Measurements from ENCODE around the gene ZNF438. TPM values are rescaled to one million over a fixed set of nuclear protein-coding genes. Genes with fewer than 3 reads are reported as not detected.

Gene ZNF438
- total and polyA plus RNA-seq, 2 of the 13 experiments (the other 11 are each of a cell fraction or from before 2014, with no cell fraction given): 0.75 to 0.83 TPM

- H3K4me2 ChIP-seq (ENCODE audit: low read depth, low read length): peak overlapping the region; percentile 78
- WGBS (ENCODE audit: low lambda C conversion rate): 78% methylated on average over 8 of the region's 8 CpGs
- H4K20me1 ChIP-seq (ENCODE audit: insufficient read depth, low read length): no peaks in the 10 kb centered on the region
- ChIA-PET POLR2A (no interaction called here), CTCF (ENCODE audit: low intra/inter-chr PET ratio, low total read pairs) (interaction anchor here (1.9 kb wide), 1 partner anchor 460 kb away, joined by 9 read pairs; no protein-coding TSS in a partner anchor)
- peak overlapping the region; percentile 17 for H2AFZ ChIP-seq (ENCODE audit: low read length)
- no peak overlapping the region for H3K27ac ChIP-seq (ENCODE audit: extremely low read length, insufficient read depth, low read length)
- TF ChIP-seq ZNF816 (CRISPR knock-in tag; IDR thresholded peaks at IDR 0.05; ENCODE audit: borderline replicate concordance) (no peak), U2AF2 (IDR thresholded peaks at IDR 0.05; ENCODE audit: low read depth, low read length) (no peak), ZNF10 (CRISPR knock-in tag; IDR thresholded peaks at IDR 0.05; ENCODE audit: borderline replicate concordance, low read depth) (no peak), MTA1 (CRISPR knock-in tag; IDR thresholded peaks at IDR 0.05; ENCODE audit: borderline replicate concordance) (no peak), EP300 (IDR thresholded peaks at IDR 0.05; ENCODE audit: low read depth in 2 of 2, low read length in 2 of 2) (no peak), EP300 (CRISPR knock-in tag; IDR thresholded peaks at IDR 0.05; ENCODE audit: borderline replicate concordance) (no peak), ZNF510 (CRISPR knock-in tag; IDR thresholded peaks at IDR 0.05; ENCODE audit: low read depth) (no peak), ZBTB20 (CRISPR knock-in tag; IDR thresholded peaks at IDR 0.05; ENCODE audit: borderline replicate concordance, low read depth) (no peak)
- TF ChIP-seq, protein P1, sequence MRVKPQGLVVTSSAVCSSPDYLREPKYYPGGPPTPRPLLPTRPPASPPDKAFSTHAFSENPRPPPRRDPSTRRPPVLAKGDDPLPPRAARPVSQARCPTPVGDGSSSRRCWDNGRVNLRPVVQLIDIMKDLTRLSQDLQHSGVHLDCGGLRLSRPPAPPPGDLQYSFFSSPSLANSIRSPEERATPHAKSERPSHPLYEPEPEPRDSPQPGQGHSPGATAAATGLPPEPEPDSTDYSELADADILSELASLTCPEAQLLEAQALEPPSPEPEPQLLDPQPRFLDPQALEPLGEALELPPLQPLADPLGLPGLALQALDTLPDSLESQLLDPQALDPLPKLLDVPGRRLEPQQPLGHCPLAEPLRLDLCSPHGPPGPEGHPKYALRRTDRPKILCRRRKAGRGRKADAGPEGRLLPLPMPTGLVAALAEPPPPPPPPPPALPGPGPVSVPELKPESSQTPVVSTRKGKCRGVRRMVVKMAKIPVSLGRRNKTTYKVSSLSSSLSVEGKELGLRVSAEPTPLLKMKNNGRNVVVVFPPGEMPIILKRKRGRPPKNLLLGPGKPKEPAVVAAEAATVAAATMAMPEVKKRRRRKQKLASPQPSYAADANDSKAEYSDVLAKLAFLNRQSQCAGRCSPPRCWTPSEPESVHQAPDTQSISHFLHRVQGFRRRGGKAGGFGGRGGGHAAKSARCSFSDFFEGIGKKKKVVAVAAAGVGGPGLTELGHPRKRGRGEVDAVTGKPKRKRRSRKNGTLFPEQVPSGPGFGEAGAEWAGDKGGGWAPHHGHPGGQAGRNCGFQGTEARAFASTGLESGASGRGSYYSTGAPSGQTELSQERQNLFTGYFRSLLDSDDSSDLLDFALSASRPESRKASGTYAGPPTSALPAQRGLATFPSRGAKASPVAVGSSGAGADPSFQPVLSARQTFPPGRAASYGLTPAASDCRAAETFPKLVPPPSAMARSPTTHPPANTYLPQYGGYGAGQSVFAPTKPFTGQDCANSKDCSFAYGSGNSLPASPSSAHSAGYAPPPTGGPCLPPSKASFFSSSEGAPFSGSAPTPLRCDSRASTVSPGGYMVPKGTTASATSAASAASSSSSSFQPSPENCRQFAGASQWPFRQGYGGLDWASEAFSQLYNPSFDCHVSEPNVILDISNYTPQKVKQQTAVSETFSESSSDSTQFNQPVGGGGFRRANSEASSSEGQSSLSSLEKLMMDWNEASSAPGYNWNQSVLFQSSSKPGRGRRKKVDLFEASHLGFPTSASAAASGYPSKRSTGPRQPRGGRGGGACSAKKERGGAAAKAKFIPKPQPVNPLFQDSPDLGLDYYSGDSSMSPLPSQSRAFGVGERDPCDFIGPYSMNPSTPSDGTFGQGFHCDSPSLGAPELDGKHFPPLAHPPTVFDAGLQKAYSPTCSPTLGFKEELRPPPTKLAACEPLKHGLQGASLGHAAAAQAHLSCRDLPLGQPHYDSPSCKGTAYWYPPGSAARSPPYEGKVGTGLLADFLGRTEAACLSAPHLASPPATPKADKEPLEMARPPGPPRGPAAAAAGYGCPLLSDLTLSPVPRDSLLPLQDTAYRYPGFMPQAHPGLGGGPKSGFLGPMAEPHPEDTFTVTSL (CRISPR knock-in tag; IDR thresholded peaks at IDR 0.05; ENCODE audit: borderline replicate concordance): no peak
- TF ChIP-seq, protein P2, sequence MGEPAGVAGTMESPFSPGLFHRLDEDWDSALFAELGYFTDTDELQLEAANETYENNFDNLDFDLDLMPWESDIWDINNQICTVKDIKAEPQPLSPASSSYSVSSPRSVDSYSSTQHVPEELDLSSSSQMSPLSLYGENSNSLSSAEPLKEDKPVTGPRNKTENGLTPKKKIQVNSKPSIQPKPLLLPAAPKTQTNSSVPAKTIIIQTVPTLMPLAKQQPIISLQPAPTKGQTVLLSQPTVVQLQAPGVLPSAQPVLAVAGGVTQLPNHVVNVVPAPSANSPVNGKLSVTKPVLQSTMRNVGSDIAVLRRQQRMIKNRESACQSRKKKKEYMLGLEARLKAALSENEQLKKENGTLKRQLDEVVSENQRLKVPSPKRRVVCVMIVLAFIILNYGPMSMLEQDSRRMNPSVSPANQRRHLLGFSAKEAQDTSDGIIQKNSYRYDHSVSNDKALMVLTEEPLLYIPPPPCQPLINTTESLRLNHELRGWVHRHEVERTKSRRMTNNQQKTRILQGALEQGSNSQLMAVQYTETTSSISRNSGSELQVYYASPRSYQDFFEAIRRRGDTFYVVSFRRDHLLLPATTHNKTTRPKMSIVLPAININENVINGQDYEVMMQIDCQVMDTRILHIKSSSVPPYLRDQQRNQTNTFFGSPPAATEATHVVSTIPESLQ (CRISPR knock-in tag; conservative IDR thresholded peaks at IDR 0.05): no peak
- no peaks in the 10 kb centered on the region for H3K79me2 ChIP-seq (ENCODE audit: insufficient read depth, low read length)
- TSS peak; percentile 59 for BruUV-seq (replicated peaks)
- ATAC-seq: no peak
- H3K9me3 ChIP-seq (ENCODE audit: low read length): no peaks in the 10 kb centered on the region
- peaks cover 0 to 5% of the 10 kb centered on the region in 2 experiments; a peak in 1 of 5 replicates for H3K27me3 ChIP-seq (ENCODE audit: control insufficient read depth in 1 of 2, insufficient read depth in 2 of 2, low read length in 2 of 2)
- H3K4me1 ChIP-seq (ENCODE audit: insufficient read depth, low read length): peaks cover 24% of the 10 kb centered on the region
- in situ Hi-C loops (cut with HindIII; ENCODE audit: extremely low pct_ligation_motif_present, low pct_unique_long_range_greater_than_20kb): no loop called here
- H3K9ac ChIP-seq (ENCODE audit: insufficient read depth, low read depth, low read length): peak overlapping the region; percentile 74
- no peak for FAIRE-seq
- no peak for DNase-seq (ENCODE audit: low spot score)
- peak overlapping the region; percentile 74 to 82 (median 79) for H3K4me3 ChIP-seq (replicated peaks in 1 of 3; ENCODE audit: insufficient read depth in 1 of 3, low read depth in 2 of 3, low read length in 3 of 3)
- no peaks in the 10 kb centered on the region for H3K36me3 ChIP-seq (replicated peaks in 1 of 2; ENCODE audit: control insufficient read depth in 1 of 2, insufficient read depth in 2 of 2, low read length in 2 of 2)
- intact Hi-C loops (cut with micrococcal nuclease; ENCODE audit: unreplicated experiment): loop anchor here (1.0 kb wide), 1 partner anchor 11 kb away; no protein-coding TSS in a partner anchor
Observed at GRCh38 chr10:31030800-31031199, 865 bp downstream of the ZNF438 start.

Measured in HepG2 (cell line).